Stimulated activated CD8-positive, alpha-beta memory T cell treated with anti-CD3 and anti-CD28 coated beads, Interleukin-7, amount 100 ng/mL, for 4 hours (primary cell): ENCODE results near the gene TMEM198.

Experiments used
- DNase-seq, 2 donors: peaks; one replicate each; pipeline ENCODE4 v3.0.0-alpha.2; 2020; ENCODE audit warnings: low read depth in 2 of 2

TMEM198 gene

DNA sequence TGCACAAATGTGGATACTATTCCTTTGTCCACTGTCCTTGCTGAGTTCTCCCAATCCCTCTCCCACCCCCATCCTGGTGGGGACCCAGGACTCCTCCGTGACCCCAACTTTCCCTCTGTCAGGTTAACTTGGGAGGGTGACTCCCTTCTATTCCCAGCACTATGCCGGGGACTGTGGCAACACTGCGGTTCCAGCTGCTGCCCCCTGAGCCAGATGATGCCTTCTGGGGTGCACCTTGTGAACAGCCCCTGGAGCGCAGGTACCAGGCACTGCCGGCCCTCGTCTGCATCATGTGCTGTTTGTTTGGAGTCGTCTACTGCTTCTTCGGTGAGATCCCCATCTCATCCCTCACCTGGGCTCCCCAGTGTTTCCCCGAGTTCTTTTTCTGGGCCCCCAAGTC, 739 bp downstream of the TMEM198 start:
- DNase-seq, result no peak

DNA sequence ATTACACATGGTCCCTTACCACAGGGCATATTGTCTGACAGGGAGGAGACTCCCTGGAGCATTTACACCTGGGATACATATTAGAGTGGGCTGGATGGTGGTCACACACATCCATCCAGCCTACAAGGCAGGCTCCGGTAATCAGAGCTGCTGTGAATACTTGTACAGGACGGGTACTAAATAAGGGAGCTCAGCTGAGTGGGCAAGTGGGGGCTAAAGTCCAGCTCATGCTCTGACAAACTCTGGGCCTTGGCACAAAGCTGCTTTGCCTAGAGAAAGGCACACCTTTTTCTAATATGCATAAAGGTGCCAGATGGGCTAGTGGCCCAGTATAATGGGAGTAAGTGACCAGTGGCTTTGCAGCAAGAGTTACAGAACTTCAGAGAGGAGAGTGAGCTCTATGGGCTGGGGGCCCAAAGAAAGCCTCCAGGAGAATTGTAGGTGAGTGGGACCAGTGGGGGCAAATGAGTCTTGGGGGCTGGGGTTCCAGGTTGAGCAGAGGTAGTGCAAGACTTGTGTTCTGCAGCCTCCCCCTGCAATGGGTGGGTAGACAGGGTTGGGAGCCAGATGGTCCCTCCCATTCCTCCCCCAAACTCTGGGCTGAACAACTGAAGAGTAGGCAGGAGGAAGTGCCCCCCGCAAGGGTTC, 1.6 kb downstream of the TMEM198 start:
- no peak for DNase-seq

- no peak for DNase-seq
Observed at GRCh38 chr2:219545943-219546352, 2.1 kb downstream of the TMEM198 start.

DNA sequence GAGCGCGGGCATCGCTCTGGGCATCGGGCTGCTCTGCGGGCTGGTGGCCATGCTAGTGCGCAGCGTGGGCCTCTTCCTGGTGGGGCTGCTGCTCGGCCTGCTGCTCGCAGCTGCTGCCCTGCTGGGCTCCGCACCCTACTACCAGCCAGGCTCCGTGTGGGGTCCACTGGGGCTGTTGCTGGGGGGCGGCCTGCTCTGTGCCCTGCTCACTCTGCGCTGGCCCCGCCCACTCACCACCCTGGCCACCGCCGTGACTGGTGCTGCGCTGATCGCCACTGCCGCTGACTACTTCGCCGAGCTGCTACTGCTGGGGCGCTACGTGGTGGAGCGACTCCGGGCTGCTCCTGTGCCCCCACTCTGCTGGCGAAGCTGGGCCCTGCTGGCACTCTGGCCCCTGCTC, 3.8 kb downstream of the TMEM198 start:
- no peak for DNase-seq

DNA sequence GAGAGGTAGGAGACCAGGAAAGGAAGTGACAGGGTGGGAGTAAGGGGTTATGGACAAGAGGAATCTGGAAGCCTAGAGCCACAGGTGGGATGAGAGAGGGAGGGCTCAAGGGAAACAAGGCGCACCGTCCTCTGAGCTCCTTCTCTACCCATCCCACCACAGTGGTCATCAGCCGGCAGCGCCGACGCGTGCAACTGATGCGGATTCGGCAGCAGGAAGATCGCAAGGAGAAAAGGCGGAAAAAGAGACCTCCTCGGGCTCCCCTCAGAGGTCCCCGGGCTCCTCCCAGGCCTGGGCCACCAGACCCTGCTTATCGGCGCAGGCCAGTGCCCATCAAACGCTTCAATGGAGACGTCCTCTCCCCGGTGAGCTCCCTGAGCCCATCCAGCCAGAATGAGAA, 5.2 kb downstream of the TMEM198 start:
- DNase-seq, result no peak

DNA sequence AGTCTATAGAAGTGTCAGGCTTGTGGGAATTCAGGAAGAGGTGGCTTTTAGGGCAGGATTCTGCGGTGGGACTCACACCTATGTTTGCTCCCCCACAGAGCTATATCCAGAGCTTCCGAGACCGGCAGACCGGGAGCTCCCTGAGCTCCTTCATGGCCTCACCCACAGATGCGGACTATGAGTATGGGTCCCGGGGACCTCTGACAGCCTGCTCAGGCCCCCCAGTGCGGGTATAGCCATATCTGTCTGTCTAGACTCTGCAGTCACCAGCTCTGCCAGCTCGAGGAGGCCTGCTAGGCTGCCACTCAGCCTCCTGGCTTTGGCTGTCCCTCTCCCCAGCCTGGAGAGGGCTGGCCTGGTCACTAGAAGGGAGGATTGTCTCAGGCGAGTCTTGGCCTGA, 5.8 kb downstream of the TMEM198 start:
- no peak for DNase-seq

GRCh38 chr2:219551441-219552381, 7.9 kb downstream of the TMEM198 start:
- no peak for DNase-seq

GRCh38 chr2:219552382-219553167, 8.7 kb downstream of the TMEM198 start:
- peak; percentile 50 to 73 for DNase-seq

DNA sequence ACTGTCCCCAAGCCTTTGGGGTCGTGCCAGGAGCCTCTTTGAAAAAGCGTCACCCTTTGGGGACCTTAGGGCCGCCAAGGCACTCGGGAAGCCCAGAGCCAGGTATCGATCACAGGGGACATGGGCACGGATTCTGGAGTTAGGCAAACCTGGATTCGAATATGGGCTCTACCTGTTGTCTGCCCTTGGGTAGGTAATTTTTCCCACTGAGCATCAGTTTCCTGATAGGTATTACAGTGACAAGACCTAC, 9.3 kb downstream of the TMEM198 start:
- DNase-seq, result no peak

GRCh38 chr2:219553463-219553963, 9.7 kb downstream of the TMEM198 start:
- no peak for DNase-seq

GRCh38 chr2:219554350-219554749, 10.5 kb downstream of the TMEM198 start:
- DNase-seq, result no peak

DNA sequence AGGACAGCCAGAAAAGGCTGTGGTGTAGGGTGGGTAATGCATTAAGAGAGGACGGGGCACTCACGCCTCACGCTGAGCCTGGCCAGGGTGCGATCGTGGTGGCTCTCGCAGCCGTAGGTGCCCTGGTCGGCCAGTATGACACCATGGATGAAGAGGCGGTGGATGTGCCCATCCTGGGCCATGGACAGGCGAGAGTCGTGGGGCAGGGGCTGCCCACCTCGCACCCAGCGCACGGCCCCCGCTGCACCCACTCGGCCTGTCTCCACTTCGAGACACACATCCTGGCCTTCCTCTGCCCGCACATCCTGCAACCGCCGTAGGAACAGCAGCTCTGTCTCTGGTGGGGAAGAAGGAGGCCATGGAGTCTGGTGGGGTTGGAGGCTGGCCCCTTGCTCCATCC, 12.1 kb downstream of the TMEM198 start:
- DNase-seq, result no peak

DNA sequence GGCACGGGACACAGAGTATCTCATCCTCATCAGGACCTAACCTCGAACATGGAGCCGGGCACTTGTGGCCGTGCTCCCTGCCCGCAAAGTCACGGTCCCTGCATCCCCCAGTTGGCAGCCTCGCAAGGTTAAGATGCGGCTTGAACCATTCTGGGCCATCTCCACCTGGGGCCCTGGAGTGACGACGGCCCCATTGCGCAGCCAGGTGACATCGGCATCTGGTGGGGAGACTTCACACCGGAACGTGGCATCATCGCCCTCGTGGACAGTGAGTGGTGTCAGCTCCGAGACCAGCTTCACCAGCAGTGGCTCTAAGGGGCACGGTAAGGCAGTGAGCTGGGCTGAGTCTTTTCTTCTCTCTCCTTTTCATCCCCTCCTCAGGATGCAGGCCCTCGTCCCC, 12.6 kb downstream of the TMEM198 start:
- no peak for DNase-seq

- DNase-seq, result no peak
Observed at GRCh38 chr2:219557320-219557719, 13.5 kb downstream of the TMEM198 start.

GRCh38 chr2:219557791-219558785, 14.3 kb downstream of the TMEM198 start:
- no peak for DNase-seq

DNA sequence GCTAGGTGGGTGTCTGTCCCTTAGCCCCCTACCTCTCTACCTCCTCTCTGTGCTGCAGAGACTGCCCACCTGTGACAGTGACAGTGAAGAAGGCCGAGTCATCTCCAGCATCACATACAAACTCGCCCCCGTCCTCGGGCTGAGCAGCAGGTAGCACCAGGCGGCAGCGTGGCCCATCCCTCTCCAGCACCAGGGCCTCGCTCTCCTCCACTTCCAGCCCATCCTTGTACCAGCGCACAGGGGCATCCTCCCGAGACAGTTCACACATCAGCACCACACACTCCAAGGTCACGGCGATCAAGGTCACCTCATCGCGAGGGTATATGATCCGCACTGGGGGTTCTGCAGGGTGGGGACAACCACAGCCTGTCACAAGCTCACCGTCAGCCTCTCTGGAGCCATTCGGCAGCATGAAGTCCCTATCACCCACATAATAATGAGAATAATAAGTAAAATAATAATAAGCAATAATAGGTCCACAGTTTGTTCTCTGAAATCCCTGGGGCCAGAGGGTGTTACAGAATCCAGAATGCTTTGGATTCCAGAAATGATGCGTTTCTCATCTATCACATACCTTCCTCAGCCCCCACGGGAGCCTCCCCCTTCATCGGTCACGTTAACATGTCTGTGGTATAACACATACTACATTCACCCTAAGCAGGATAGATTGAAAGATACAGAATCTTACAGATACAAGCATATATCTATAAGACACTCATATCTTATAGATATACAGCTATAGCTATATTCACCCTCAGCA, 15.5 kb downstream of the TMEM198 start:
- DNase-seq, result no peak

- no peak for DNase-seq
Observed at GRCh38 chr2:219560037-219560892, 16.4 kb downstream of the TMEM198 start.

GRCh38 chr2:219560893-219561178, 17.0 kb downstream of the TMEM198 start:
- DNase-seq, result no peak

DNA sequence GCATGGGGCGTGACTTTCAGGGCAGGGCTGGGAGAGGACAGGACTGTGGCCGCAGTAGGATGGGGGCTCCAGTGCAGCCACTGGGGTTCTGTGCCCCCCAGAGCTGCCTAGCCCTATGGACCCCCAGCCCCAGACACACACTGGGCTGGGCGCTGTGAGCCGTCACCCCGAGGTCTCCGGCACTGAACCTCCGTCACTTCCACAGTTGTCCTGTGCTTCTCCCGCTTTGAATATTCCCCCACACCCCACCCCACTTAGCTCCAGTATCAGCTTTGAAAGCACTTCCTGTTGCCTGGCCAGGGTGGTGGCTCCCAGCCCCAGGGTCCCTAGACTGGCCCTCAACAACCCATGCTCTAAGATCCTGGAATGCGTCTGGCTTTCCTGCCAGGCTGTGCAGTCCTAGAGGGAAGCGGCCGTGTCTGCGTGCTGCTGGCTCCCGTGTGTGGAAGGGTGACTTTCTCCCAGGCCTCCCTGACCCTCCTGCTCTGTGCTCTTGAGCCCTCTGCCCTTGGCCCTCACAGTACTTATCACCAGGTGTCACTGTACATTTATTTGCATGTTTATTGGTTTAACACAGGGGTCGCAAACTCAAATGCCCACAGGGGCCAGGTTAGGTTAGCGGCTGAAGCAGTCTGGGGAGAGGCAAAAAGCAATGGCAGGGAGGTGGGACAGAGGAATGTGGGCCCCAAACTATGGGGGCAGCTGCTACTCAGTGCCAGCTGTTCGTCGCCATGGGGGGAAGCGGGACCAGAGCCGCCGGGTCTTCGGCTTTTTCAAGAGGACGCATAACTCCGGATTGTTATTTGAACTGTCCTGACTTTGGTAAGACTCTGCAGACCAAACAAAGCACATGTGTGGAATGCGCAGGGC, 17.6 kb downstream of the TMEM198 start:
- DNase-seq, result no peak
